Naive B cell (primary cell): Measurements from ENCODE around the gene ZBTB46. TPM values are rescaled to one million over a fixed set of nuclear protein-coding genes. Genes with fewer than 3 reads are reported as not detected.
"Not testable (repeated sequence)": the region's sequence is repeated elsewhere in the genome, so short reads cannot be mapped to it uniquely, and the experiment has no call there.

Experiments used
- ATAC-seq, 2 donors: fragments of 150-1000 bp; cut with Tn5 transposase; 2 replicates each; pipeline ENCODE4 v1.10.0; 2021; ENCODE audit warnings: low read depth in 2 of 2, mild to moderate bottlenecking in 2 of 2, moderate library complexity in 2 of 2
- DNase-seq: peaks from one replicate; pipeline ENCODE4 v3.0.0; 2022
- H3K27ac Mint-ChIP-seq, 6 donors: one replicate each; pipeline ENCODE4 v1.8.0; 2020 to 2022; ENCODE audit warnings: mild to moderate bottlenecking in 6 of 6, mixed read lengths in 6 of 6, moderate library complexity in 5 of 6, inconsistent platforms in 2 of 6
- H3K27me3 Mint-ChIP-seq, 3 donors: one replicate each; pipeline ENCODE4 v1.8.0; 2021 to 2022; ENCODE audit warnings: mixed read lengths in 3 of 3, mild to moderate bottlenecking in 1 of 3
- H3K36me3 Mint-ChIP-seq, 2 donors: one replicate each; pipeline ENCODE4 v1.8.0; 2020 to 2022; ENCODE audit warnings: mixed read lengths in 2 of 2, inconsistent platforms in 1 of 2, mild to moderate bottlenecking in 1 of 2
- H3K4me1 Mint-ChIP-seq, 3 donors: one replicate each; pipeline ENCODE4 v1.8.0; 2020 to 2022; ENCODE audit warnings: mixed read lengths in 3 of 3, inconsistent platforms in 1 of 3, mild to moderate bottlenecking in 1 of 3, moderate library complexity in 1 of 3
- H3K4me3 Mint-ChIP-seq, 8 donors: one replicate each; pipeline ENCODE4 v1.8.0; 2020 to 2022; ENCODE audit warnings: mild to moderate bottlenecking in 8 of 8, mixed read lengths in 8 of 8, moderate library complexity in 8 of 8, inconsistent platforms in 2 of 8
- H3K9me3 Mint-ChIP-seq, 7 donors: one replicate each; pipeline ENCODE4 v1.8.0; 2020 to 2022; ENCODE audit warnings: mixed read lengths in 7 of 7, mild to moderate bottlenecking in 5 of 7, inconsistent platforms in 2 of 7, moderate library complexity in 1 of 7
- polyA plus RNA-seq, 6 donors: library from polyadenylated mRNA; unstranded; fragments of 300-500 nt; fragmentation: Illumina TruSeq; gene quantifications; one replicate each; pipeline ENCODE4 v1.2.3, GENCODE V29; 2021; ENCODE audit warnings: low read depth in 6 of 6

Gene ZBTB46
- polyA plus RNA-seq, 6 donors from 2014 or later, result 0.15 TPM; not detected in 5

DNA sequence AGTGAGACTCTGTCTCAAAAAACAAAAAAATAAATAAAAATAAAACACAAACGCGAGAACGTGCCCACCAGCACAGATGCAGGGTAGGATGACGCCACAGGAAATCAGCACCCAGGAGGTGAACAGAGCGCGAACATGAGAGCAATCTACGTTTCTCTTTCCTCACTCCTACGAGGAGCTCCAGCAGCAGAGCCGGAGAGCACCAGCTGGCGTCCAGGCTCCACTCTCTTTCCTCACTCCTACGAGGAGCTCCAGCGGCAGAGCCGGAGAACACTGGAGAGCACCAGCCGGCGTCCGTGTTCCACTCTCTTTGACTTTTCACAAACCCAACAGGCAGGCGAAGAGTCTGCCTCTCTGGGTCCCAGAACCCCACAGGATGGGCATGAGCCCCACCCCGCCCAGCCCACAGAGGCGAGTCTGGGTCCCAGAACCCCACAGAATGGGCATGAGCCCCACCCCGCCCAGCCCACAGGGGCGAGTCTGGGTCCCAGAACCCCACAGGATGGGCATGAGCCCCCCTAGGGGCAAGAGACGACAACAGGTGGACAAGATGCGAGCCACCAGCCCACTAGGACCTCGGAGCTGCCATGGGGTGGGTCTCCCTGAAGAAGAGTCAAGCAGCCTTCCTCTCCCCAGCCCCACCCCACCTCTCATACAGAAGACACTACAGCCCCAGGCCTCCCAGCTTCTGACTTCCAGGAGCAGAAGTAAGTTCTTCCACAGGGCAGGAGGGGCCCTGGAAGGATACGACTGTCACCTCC lies 20.2 kb downstream of the ZBTB46 start:
- no peaks in the 10 kb centered on the region for H3K9me3 Mint-ChIP-seq
- ATAC-seq, result no peak
- H3K4me1 Mint-ChIP-seq, result no peaks in the 10 kb centered on the region
- H3K27ac Mint-ChIP-seq, result peak overlapping the region in 1 of 6 donors; percentile 69
- no peaks in the 10 kb centered on the region for H3K36me3 Mint-ChIP-seq
- H3K27me3 Mint-ChIP-seq, result no peaks in the 10 kb centered on the region
- DNase-seq, result no peak
- H3K4me3 Mint-ChIP-seq, result peak overlapping the region in 1 of 8 donors; percentile 53

DNA sequence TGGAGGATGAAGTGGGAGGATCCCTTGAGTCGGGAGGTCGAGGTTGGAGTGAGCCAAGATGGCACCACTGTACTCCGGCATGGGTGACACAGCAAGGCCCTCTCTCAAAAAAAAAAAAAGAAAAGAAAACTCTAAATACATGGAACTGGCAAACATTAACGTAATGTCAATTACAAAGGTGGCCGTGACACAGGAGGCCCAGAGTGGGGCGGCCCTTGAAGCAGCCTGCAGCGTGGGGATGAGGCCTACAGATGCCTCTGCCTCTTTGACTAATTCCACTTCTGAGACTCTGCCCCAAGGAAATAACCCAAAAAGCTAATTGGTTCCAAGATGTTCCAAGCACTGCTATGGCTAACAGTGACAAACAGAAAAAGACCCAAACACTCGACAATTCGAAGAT lies 21.2 kb downstream of the ZBTB46 start:
- Mint-ChIP-seq H3K4me3 (no peak overlapping the region), H3K27ac (no peak overlapping the region), H3K27me3 (no peaks in the 10 kb centered on the region), H3K36me3 (no peaks in the 10 kb centered on the region), H3K4me1 (no peaks in the 10 kb centered on the region), H3K9me3 (no peaks in the 10 kb centered on the region)
- DNase-seq (no peak), ATAC-seq (no peak)

DNA sequence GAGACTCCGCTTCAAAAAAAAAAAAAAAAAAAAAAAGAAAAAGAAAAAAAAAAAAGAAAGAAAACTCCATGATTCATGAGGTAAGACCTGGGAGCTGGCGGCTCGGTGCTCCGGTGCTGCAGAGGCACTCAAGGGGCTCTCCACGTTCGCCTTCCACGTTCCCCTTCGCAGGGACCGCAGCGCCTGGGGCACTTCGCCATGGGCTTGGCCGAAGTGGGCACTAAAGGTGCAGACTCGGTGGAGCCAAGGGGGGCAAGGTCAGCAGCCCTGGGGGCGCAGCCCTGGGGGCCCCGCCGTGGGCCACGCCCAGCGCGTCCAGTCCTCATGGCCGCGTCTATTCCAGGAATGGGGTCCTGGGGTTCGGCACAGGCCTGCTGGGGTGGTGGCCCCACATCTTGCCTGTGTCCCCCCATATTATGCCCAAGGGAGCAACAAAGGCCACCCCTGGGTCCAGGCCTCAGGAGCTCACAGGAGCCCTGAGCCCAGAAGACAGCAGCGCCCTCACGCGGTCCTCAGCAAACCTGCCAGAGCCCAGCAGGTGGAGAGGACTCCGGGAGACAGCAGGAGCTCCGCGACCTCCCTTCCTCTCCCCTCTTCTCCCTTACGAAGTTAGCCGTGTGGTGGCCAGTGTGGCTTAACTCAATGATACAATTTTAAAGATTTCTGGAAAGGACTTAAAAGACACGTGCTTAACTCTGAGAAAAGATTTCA lies 21.9 kb downstream of the ZBTB46 start:
- Mint-ChIP-seq H3K4me3 (no peak overlapping the region), H3K36me3 (no peaks in the 10 kb centered on the region), H3K27me3 (no peaks in the 10 kb centered on the region), H3K9me3 (no peaks in the 10 kb centered on the region), H3K4me1 (peaks cover under 1 to 5% (median 3%) of the 10 kb centered on the region in 3 donors), H3K27ac (no peak overlapping the region)
- ATAC-seq (no peak), DNase-seq (no peak)

DNA sequence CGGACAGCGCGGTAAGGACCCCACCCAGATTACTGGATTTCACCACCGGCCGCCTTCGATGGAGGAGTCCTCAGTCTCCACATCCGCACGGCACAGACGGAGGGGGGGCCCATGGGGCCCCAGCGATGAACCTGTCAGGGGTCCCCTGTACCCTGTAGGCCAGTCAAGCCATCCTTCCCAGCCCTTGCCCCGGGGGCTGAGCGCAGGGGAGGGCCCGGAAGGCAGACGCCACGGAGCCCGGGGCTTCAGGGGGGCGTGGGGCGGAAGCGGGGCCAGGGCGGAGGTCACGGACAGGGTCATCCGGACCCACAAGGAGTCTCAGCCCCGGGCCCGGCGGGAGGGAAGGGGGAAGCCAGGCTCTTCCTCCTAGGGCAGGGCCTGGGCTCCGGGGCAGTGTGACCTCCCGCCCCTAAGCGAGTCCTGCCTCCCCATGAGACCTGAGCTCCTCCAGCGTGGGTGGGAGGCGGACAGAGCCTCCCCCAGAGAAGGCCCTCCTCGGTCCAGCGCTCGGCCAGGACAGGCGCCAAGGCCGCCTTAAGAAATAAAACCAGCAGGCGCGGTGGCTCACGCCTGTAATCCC lies 22.8 kb downstream of the ZBTB46 start:
- H3K27ac Mint-ChIP-seq, result no peak overlapping the region
- peak overlapping the region in 1 of 8 donors; percentile 21 for H3K4me3 Mint-ChIP-seq
- peaks cover 7 to 13% (median 11%) of the 10 kb centered on the region in 3 donors for H3K4me1 Mint-ChIP-seq
- DNase-seq (no peak), ATAC-seq (no peak)
- no peaks in the 10 kb centered on the region for H3K27me3 Mint-ChIP-seq
- no peaks in the 10 kb centered on the region for H3K36me3 Mint-ChIP-seq
- no peaks in the 10 kb centered on the region for H3K9me3 Mint-ChIP-seq

- Mint-ChIP-seq H3K36me3 (no peaks in the 10 kb centered on the region), H3K4me3 (no peak overlapping the region), H3K27ac (peak overlapping the region in 1 of 6 donors; percentile 47), H3K4me1 (peaks cover 11 to 15% (median 13%) of the 10 kb centered on the region in 3 donors), H3K27me3 (no peaks in the 10 kb centered on the region), H3K9me3 (no peaks in the 10 kb centered on the region)
- ATAC-seq (no peak), DNase-seq (no peak)
Observed at GRCh38 chr20:63807654-63808053, 23.4 kb downstream of the ZBTB46 start.

GRCh38 chr20:63804308-63804636 lies 26.8 kb downstream of the ZBTB46 start:
- Mint-ChIP-seq H3K4me3 (peak overlapping the region in 7 of 8 donors; percentile 70 to 94 (median 91)), H3K4me1 (peaks cover 11 to 15% (median 13%) of the 10 kb centered on the region in 3 donors), H3K27me3 (no peaks in the 10 kb centered on the region), H3K9me3 (no peaks in the 10 kb centered on the region), H3K36me3 (no peaks in the 10 kb centered on the region), H3K27ac (peak overlapping the region in 5 of 6 donors; percentile 83 to 98 (median 98))
- ATAC-seq (no peak), DNase-seq (no peak)

- H3K27ac Mint-ChIP-seq, result peak overlapping the region in 3 of 6 donors; percentile 78 to 98 (median 82)
Observed at GRCh38 chr20:63802469-63803240, 28.4 kb downstream of the ZBTB46 start.

DNA sequence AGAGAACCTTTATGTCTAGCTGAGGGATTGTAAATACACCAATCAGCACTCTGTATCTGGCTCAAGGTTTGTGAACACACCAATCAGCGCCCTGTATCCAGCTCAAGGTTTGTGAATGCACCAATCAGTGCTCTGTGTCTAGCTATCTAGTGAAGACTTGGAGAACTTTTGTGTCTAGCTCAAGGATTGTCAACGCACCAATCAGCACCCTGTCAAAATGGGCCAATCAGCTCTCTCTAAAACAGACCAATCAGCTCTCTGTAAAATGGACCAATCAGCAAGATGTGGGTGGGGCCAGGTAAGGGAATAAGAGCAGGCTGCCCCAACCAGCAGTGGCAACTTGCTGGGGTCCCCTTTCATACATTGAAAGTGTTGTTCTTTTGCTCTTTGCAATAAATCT lies 29.9 kb downstream of the ZBTB46 start:
- not testable (repeated sequence) for H3K36me3 Mint-ChIP-seq, H3K27me3 Mint-ChIP-seq, H3K4me3 Mint-ChIP-seq, DNase-seq, ATAC-seq, H3K9me3 Mint-ChIP-seq
- peaks cover 11 to 15% (median 13%) of the 10 kb centered on the region in 3 donors for H3K4me1 Mint-ChIP-seq
- H3K27ac Mint-ChIP-seq, result peak overlapping the region in 1 of 6 donors; percentile 27

More at GRCh38 chr20:63802469-63803240, 28.4 kb downstream of the ZBTB46 start:
- Mint-ChIP-seq H3K36me3 (no peaks in the 10 kb centered on the region), H3K9me3 (no peaks in the 10 kb centered on the region), H3K4me3 (peak overlapping the region in 6 of 8 donors; percentile 15 to 94 (median 92)), H3K4me1 (peaks cover 11 to 15% (median 13%) of the 10 kb centered on the region in 3 donors), H3K27me3 (no peaks in the 10 kb centered on the region)
- DNase-seq (no peak), ATAC-seq (no peak)

- DNase-seq, H3K36me3 Mint-ChIP-seq, H3K27ac Mint-ChIP-seq, H3K27me3 Mint-ChIP-seq, ATAC-seq, H3K9me3 Mint-ChIP-seq, H3K4me3 Mint-ChIP-seq: not testable (repeated sequence)
- H3K4me1 Mint-ChIP-seq, result peaks cover 13 to 19% (median 15%) of the 10 kb centered on the region in 3 donors
Observed at GRCh38 chr20:63800411-63800810, 30.7 kb downstream of the ZBTB46 start.

GRCh38 chr20:63799127-63799526 lies 31.9 kb downstream of the ZBTB46 start:
- not testable (repeated sequence) for H3K4me3 Mint-ChIP-seq, DNase-seq, H3K27me3 Mint-ChIP-seq, H3K9me3 Mint-ChIP-seq, H3K36me3 Mint-ChIP-seq, ATAC-seq
- Mint-ChIP-seq H3K27ac (peak overlapping the region in 1 of 6 donors; percentile 42), H3K4me1 (peaks cover 8 to 17% (median 15%) of the 10 kb centered on the region in 3 donors)

GRCh38 chr20:63797175-63797574 lies 33.9 kb downstream of the ZBTB46 start:
- not testable (repeated sequence) for H3K9me3 Mint-ChIP-seq, DNase-seq, ATAC-seq, H3K36me3 Mint-ChIP-seq, H3K27me3 Mint-ChIP-seq, H3K27ac Mint-ChIP-seq, H3K4me3 Mint-ChIP-seq, H3K4me1 Mint-ChIP-seq

GRCh38 chr20:63795178-63795830 lies 35.8 kb downstream of the ZBTB46 start:
- Mint-ChIP-seq H3K4me3 (peak overlapping the region in 1 of 8 donors; percentile 5), H3K9me3 (peaks cover 0 to 1% (median 0%) of the 10 kb centered on the region in 7 donors), H3K36me3 (no peaks in the 10 kb centered on the region), H3K27me3 (peaks cover 0 to 6% (median 5%) of the 10 kb centered on the region in 3 donors), H3K27ac (no peak overlapping the region), H3K4me1 (peaks cover 0 to 7% (median 4%) of the 10 kb centered on the region in 3 donors)
- ATAC-seq, result peak in 1 of 2 donors; percentile 34
- DNase-seq, result no peak
